Measurements from ENCODE around the gene ADARB2.

ADARB2 gene

GRCh38 chr10:1187855-1188557 is 549.3 kb downstream of the ADARB2 start:
- DNase-seq (ENCODE audit: low spot score in 2 of 2): no peak
- Histone ChIP-seq H3K36me3 (replicated peaks) (no peaks in the 10 kb centered on the region), H3K4me1 (no peaks in the 10 kb centered on the region), H3K9me3 (no peaks in the 10 kb centered on the region), H3K27me3 (ENCODE audit: low read depth) (peaks cover 4% of the 10 kb centered on the region; the same call in 1 of the 2 replicates), H3K4me3 (no peak overlapping the region)
- in situ Hi-C loops (cut with MboI; ENCODE audit: low sequenced_read_pairs): no loop called here

GRCh38 chr10:1187151-1187854 is 550.0 kb downstream of the ADARB2 start:
- Histone ChIP-seq H3K4me3 (no peak overlapping the region), H3K9me3 (no peaks in the 10 kb centered on the region), H3K27me3 (ENCODE audit: low read depth) (peaks cover 4% of the 10 kb centered on the region; the same call in 1 of the 2 replicates), H3K4me1 (no peaks in the 10 kb centered on the region), H3K36me3 (replicated peaks) (no peaks in the 10 kb centered on the region)
- in situ Hi-C loops (cut with MboI; ENCODE audit: low sequenced_read_pairs): no loop called here
- no peak for DNase-seq (ENCODE audit: low spot score in 2 of 2)

GRCh38 chr10:1186683-1186990 is 550.7 kb downstream of the ADARB2 start:
- in situ Hi-C loops (cut with MboI; ENCODE audit: low sequenced_read_pairs): no loop called here
- Histone ChIP-seq H3K36me3 (replicated peaks) (no peaks in the 10 kb centered on the region), H3K27me3 (ENCODE audit: low read depth) (peaks cover 7% of the 10 kb centered on the region; the same call in 1 of the 2 replicates), H3K4me1 (no peaks in the 10 kb centered on the region), H3K9me3 (no peaks in the 10 kb centered on the region), H3K4me3 (no peak overlapping the region)
- no peak for DNase-seq (ENCODE audit: low spot score in 2 of 2)

GRCh38 chr10:1185911-1186682 is 551.2 kb downstream of the ADARB2 start:
- in situ Hi-C loops (cut with MboI; ENCODE audit: low sequenced_read_pairs): no loop called here
- no peak for DNase-seq (ENCODE audit: low spot score in 2 of 2)
- no peaks in the 10 kb centered on the region for H3K36me3 ChIP-seq (replicated peaks)

GRCh38 chr10:1184541-1185430 is 552.5 kb downstream of the ADARB2 start:
- Histone ChIP-seq H3K36me3 (replicated peaks) (no peaks in the 10 kb centered on the region), H3K27me3 (ENCODE audit: low read depth) (peaks cover 7% of the 10 kb centered on the region; the same call in 1 of the 2 replicates), H3K4me3 (no peak overlapping the region), H3K9me3 (no peaks in the 10 kb centered on the region), H3K4me1 (no peaks in the 10 kb centered on the region)
- no peak for DNase-seq (ENCODE audit: low spot score in 2 of 2)
- in situ Hi-C loops (cut with MboI; ENCODE audit: low sequenced_read_pairs): no loop called here

More at GRCh38 chr10:1185911-1186682, 551.2 kb downstream of the ADARB2 start:
- H3K27me3 ChIP-seq (ENCODE audit: low read depth): peaks cover 7% of the 10 kb centered on the region; the same call in 1 of the 2 replicates
- no peak overlapping the region for H3K4me3 ChIP-seq
- H3K4me1 ChIP-seq: no peaks in the 10 kb centered on the region
- H3K9me3 ChIP-seq: no peaks in the 10 kb centered on the region

- peaks cover 7% of the 10 kb centered on the region; the same call in 1 of the 2 replicates for H3K27me3 ChIP-seq (ENCODE audit: low read depth)
- in situ Hi-C loops (cut with MboI; ENCODE audit: low sequenced_read_pairs): no loop called here
- no peaks in the 10 kb centered on the region for H3K4me1 ChIP-seq
- no peak for DNase-seq (ENCODE audit: low spot score in 2 of 2)
- no peak overlapping the region for H3K4me3 ChIP-seq
- no peaks in the 10 kb centered on the region for H3K9me3 ChIP-seq
- H3K36me3 ChIP-seq (replicated peaks): no peaks in the 10 kb centered on the region
Observed at GRCh38 chr10:1183701-1184100, 553.6 kb downstream of the ADARB2 start.

- no peak for DNase-seq (ENCODE audit: low spot score in 2 of 2)
- H3K9me3 ChIP-seq: no peaks in the 10 kb centered on the region
- H3K36me3 ChIP-seq (replicated peaks): no peaks in the 10 kb centered on the region
- in situ Hi-C loops (cut with MboI; ENCODE audit: low sequenced_read_pairs): no loop called here
- peaks cover 7% of the 10 kb centered on the region; the same call in 1 of the 2 replicates for H3K27me3 ChIP-seq (ENCODE audit: low read depth)
- H3K4me3 ChIP-seq: no peak overlapping the region
- no peaks in the 10 kb centered on the region for H3K4me1 ChIP-seq
Observed at GRCh38 chr10:1183033-1183396, 554.3 kb downstream of the ADARB2 start.

- no peak for DNase-seq (ENCODE audit: low spot score in 2 of 2)
- no peaks in the 10 kb centered on the region for H3K4me1 ChIP-seq
- in situ Hi-C loops (cut with MboI; ENCODE audit: low sequenced_read_pairs): no loop called here
- H3K4me3 ChIP-seq: no peak overlapping the region
- H3K36me3 ChIP-seq (replicated peaks): no peaks in the 10 kb centered on the region
- no peaks in the 10 kb centered on the region for H3K9me3 ChIP-seq
- peaks cover 7% of the 10 kb centered on the region; the same call in 1 of the 2 replicates for H3K27me3 ChIP-seq (ENCODE audit: low read depth)
Observed at GRCh38 chr10:1182280-1183032, 554.9 kb downstream of the ADARB2 start.

GRCh38 chr10:1180836-1181235 is 556.5 kb downstream of the ADARB2 start:
- in situ Hi-C loops (cut with MboI; ENCODE audit: low sequenced_read_pairs): no loop called here
- Histone ChIP-seq H3K9me3 (no peaks in the 10 kb centered on the region), H3K36me3 (replicated peaks) (no peaks in the 10 kb centered on the region), H3K4me1 (no peaks in the 10 kb centered on the region), H3K27me3 (ENCODE audit: low read depth) (peaks cover 7% of the 10 kb centered on the region; the same call in 1 of the 2 replicates), H3K4me3 (no peak overlapping the region)
- no peak for DNase-seq (ENCODE audit: low spot score in 2 of 2)

- H3K27me3 ChIP-seq (ENCODE audit: low read depth): peaks cover 7% of the 10 kb centered on the region; the same call in 1 of the 2 replicates
- in situ Hi-C loops (cut with MboI; ENCODE audit: low sequenced_read_pairs): no loop called here
Observed at GRCh38 chr10:1180071-1180730, 557.1 kb downstream of the ADARB2 start.

GRCh38 chr10:1179346-1180070 is 557.8 kb downstream of the ADARB2 start:
- in situ Hi-C loops (cut with MboI; ENCODE audit: low sequenced_read_pairs): no loop called here

More at GRCh38 chr10:1180071-1180730, 557.1 kb downstream of the ADARB2 start:
- no peak overlapping the region for H3K4me3 ChIP-seq
- no peaks in the 10 kb centered on the region for H3K4me1 ChIP-seq
- no peaks in the 10 kb centered on the region for H3K9me3 ChIP-seq
- H3K36me3 ChIP-seq (replicated peaks): no peaks in the 10 kb centered on the region
- no peak for DNase-seq (ENCODE audit: low spot score in 2 of 2)

GRCh38 chr10:1178506-1178905 is 558.8 kb downstream of the ADARB2 start:
- no peak for DNase-seq (ENCODE audit: low spot score in 2 of 2)
- no peaks in the 10 kb centered on the region for H3K36me3 ChIP-seq (replicated peaks)
- H3K4me3 ChIP-seq: no peak overlapping the region
- in situ Hi-C loops (cut with MboI; ENCODE audit: low sequenced_read_pairs): no loop called here
- no peaks in the 10 kb centered on the region for H3K4me1 ChIP-seq
- peaks cover 3% of the 10 kb centered on the region; the same call in 1 of the 2 replicates for H3K27me3 ChIP-seq (ENCODE audit: low read depth)
- H3K9me3 ChIP-seq: no peaks in the 10 kb centered on the region

More at GRCh38 chr10:1179346-1180070, 557.8 kb downstream of the ADARB2 start:
- Histone ChIP-seq H3K36me3 (replicated peaks) (no peaks in the 10 kb centered on the region), H3K4me3 (no peak overlapping the region), H3K9me3 (no peaks in the 10 kb centered on the region), H3K4me1 (no peaks in the 10 kb centered on the region), H3K27me3 (ENCODE audit: low read depth) (peaks cover 7% of the 10 kb centered on the region; the same call in 1 of the 2 replicates)
- DNase-seq (ENCODE audit: low spot score in 2 of 2): no peak

Data from HAP-1 (cell line).